NCI-H510A (cell line): ENCODE measurements around the gene DOCK11.
"Not testable (repeated sequence)": the region's sequence is repeated elsewhere in the genome, so short reads cannot be mapped to it uniquely, and the experiment has no call there.

Experiments
- DNase-seq: peaks from one replicate; lab custom pipeline; 2025; lab: John Stamatoyannopoulos, UW

DOCK11 gene

DNA sequence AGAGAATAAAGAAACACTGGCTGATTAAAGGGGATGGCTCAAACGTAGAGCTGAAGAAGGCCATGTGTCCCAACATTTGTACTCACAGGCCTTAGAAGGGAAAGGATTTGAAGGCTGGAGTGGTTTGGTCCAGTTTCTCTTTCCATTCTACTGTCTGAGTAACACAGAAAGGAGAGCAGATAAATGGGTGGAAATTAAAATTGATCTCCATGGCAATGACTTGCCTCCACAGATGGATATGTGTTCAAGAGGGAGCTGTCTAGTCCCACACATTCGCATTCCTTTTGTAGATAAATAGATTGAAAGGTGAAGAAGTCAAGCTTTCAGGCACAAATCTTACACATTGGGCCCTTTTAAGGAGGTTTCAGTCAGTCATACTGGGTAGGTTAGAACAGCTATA is 74.6 kb downstream of the DOCK11 start:
- DNase-seq = no peak

- no peak for DNase-seq
These were observed 76.2 kb downstream of the DOCK11 start for GRCh38 chrX:118571836-118572235.

DNA sequence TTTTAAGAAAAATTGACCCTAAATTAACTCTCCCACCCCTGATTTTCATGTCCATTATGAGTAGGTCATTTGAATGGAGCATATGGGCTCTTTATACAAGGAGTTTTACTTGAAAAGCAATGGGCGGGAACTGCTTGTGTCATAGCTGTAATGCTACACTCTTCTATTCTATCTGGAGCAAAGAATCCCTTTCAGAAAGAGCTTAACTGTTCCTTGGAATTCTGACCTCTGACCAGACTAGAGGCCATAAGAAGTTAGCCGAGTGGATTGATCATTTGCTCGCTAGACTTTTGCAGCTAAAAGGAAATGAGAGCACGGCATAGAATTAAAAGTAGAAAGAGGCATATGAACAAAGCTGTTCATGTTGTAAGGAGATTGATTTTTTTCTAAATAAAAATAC is 79.1 kb downstream of the DOCK11 start:
- no peak for DNase-seq

DNA sequence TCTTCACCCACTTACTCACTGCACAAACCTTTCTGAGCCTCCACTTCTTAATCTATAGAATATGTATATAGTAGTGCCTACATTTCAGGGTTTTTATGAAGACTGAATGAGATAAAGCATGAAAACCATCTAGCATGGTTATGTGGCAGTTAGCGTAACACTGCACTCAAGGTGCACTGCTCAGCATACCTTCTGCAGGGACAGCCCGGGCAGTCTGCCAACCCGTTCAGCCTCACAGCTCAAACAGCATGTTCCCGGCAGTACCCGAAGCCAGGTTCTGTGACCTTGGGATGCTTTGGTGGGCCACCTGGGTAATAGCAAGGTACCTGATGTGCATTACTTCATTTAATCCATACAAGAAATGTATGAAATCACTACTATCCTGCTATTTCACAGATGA is 81.4 kb downstream of the DOCK11 start:
- DNase-seq = no peak

- DNase-seq = no peak
These were observed 83.8 kb downstream of the DOCK11 start for GRCh38 chrX:118579417-118579816.

DNA sequence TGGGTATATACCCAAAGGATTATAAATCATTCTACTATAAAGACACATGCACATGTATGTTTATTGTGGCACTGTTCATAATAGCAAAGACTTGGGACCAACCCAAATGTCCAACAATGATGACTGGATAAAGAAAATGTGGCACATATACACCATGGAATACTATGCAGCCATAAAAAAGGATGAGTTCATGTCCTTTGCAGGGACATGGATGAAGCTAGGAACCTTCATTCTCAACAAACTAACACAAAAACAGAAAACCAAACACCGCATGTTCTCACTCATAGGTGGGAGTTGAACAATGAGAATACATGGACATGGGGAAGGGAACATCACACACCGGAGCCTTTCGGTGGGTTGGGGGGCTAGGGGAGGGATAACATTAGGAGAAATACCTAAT is 87.3 kb downstream of the DOCK11 start:
- not testable (repeated sequence) for DNase-seq

DNA sequence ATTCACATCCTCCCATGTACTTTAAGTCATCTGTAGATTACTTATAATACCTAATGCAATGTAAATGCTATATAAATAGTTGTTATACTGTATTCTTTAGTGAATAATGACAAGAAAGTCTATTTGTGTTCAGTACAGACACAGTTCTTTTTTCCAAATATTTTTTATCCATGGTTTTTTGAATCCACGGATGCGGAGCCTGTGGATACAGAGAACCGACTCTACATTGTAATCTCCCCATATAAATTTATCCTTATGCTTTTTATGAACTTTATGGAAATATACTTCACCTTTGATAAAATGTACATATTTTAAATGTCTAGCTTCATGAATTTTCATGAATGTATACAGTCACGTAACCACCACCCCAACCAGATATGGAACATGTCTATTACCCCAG is 88.2 kb downstream of the DOCK11 start:
- DNase-seq = no peak

GRCh38 chrX:118585296-118585695 is 89.7 kb downstream of the DOCK11 start:
- no peak for DNase-seq

DNA sequence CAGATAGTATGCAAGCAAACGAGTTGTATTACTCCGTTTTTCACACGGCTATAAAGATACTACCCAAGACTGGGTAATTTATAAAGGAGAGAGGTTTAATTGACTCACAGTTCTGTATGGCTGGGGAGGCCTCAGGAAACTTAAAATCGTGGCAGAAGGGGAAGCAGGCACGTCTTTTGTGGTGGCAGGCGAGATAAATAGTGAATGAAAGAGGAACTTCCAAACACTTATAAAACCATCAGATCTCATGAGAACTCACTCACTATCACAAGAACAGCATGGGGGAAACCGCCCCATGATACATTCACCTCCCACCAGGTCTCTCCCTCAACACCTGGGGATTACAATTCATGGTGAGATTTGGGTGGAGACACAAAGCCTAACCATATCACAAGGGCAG is 90.6 kb downstream of the DOCK11 start:
- not testable (repeated sequence) for DNase-seq

DNA sequence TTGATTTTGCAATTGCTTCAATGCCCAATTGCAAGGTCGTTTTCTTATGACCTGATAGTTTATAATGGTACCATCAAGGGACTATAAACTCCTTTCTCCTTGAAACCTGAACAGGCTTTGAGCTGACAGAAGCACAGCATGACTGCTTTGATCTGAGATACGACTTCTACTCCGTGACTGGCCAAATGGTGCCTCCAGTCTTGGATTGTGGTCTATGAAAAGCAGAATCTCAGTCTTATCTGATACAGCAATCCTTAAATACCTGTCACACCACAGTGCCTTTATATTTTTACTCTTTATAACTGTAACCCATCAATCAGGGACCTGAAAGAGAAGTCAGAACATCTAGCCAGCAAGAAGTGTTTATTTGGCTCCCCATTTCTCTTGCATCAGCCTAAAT is 93.1 kb downstream of the DOCK11 start:
- DNase-seq = no peak

- DNase-seq = no peak
These were observed 93.6 kb downstream of the DOCK11 start for GRCh38 chrX:118589227-118589626.

GRCh38 chrX:118593407-118593806 is 97.8 kb downstream of the DOCK11 start:
- no peak for DNase-seq

DNA sequence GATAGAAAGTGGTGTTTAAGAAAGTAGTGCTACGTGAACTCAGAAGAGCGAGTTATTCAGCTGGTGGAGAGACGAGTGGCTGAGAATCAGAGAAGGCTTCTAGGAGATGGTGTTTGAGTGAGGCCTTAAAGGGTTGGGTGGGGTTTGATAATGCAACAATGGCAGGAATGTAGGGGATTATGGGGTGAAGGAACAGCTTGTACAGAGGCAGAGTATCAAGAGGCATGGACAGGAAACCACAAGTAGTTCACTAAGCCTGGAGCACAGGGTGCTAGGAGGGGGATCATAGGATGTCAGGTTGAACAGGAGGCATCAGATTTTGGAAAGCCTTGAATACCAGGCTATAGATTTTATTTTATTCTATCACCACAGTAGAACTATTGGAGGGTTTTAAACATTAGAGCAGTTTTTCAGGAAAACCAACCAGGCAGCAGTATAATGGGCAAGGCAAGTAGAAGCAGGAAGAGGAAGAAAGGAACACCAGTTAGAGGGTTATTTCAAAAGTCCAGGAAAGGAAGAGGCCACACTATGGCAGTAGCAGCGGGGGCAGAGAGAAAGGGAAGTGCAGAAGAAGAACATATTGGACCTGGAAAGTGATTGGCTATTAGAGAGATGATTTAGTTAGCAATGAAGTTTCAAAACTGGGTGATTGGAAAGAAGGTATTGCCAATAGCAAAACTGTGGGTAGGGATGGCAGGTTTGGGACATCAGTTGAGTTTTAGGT is 99.2 kb downstream of the DOCK11 start:
- DNase-seq = no peak

DNA sequence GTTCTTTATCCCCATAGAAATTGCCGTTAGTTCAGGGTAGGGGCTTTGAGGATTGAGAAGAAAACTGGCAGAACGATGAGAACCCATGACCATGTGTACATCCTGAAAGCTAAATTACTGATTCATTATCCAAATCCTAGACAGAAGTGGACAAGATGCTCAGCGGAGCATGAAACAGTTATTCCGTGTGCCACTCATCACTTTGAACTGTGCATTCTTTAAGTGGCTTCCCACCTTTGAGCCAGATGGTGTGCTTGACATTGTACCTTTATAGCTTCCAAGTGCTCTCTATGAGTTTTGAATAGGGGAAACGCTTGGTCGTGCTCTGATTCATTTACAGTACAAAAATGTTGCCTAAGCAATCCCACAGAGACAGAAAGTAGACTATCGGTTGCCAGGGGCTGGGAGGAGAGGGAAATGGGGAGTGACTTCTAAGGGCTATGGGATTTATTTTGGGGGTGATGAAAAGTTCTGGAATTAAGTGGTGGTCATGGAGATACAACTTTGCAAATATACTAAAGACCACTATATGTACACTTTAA is 100.0 kb downstream of the DOCK11 start:
- DNase-seq = no peak

DNA sequence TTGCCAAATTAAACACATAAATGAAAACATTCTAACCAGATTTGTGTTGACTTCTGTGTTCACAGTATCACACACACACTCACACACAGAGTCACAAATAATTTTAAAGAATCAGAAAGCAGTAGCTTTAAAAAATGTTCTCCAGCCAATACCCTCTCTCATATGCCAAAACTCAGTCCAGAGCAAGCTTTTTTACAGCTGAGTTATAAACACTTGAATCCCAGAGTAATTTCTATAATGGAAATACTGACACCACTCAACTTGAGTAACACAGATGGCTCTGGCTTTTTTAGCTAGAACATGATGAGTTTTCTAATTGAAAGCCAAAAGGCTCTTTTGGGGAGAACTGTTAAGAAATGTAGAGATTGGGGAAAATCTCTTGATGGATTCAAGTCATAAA is 100.8 kb downstream of the DOCK11 start:
- DNase-seq = no peak

DNA sequence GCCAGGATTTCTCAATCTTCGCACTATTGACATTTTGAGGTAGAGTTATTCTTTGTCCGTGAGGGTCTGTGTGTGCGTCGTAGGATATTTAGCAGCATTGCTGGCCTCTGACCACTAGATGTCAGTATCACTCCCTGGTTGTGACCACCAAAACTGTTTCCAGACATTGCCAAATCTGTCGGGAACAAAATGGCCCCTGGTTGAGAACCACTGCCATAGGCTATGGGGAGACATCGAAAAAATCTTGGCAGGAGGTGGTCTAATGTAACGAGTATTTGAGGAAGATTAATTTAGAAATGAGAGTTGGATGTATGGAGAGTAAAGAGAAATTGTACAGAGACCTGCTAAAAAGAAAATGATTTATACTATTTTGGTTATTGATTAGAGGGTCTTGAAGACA is 108.4 kb downstream of the DOCK11 start:
- DNase-seq = peak; percentile 4

GRCh38 chrX:118612290-118612689 is 116.7 kb downstream of the DOCK11 start:
- no peak for DNase-seq

- DNase-seq = no peak
These were observed 118.5 kb downstream of the DOCK11 start for GRCh38 chrX:118614150-118614549.

DNA sequence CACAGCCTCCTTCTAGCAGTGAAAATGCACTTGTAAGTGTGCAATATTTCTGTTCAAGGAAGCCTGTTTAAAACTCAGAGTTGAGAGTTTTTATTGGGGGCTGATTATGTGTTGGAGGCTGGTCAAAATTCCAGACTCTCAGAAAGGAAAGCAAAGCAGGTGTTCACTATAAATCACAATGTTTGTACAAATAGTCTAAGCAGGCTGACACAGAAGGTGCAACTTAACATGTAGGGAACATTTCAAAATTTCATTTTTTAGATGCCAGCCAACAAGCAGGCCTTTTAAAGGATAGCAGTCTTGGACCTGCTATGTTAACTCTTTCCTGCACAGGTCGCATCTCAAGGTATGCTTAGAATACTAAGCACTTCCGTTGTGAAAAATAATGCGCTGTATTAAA is 119.5 kb downstream of the DOCK11 start:
- no peak for DNase-seq

DNA sequence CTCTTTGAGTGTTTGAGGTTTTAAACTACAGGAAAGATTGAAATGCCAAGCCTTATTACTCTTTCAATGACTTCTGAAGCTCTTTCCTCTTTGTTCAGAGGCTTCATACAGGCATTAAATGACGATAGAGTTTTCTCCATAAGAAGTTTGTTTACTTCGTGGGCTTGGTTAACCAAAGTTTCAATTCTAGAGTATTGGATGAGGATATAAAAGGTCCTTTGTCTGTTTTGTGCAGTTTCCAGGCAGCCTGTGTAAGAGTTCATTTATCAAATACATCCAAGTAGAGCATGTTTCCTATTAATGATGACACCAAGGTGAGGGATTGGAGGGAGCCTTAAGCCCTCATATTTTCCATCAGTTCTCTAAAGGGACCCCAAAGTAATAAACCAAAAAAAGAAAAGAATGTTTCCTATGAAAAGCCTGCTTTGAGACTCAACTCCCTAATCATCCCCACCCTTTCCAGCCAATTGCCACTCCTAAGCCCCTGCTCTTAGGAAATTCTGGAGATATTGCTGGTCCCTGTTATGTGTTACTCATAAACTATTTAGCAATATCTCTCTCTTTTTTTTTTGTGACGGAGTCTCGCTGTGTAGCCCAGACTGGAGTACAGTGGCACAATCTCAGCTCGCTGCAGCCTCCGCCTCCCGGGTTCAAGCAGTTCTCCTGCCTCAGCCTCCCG is 125.6 kb downstream of the DOCK11 start:
- no peak for DNase-seq

DNA sequence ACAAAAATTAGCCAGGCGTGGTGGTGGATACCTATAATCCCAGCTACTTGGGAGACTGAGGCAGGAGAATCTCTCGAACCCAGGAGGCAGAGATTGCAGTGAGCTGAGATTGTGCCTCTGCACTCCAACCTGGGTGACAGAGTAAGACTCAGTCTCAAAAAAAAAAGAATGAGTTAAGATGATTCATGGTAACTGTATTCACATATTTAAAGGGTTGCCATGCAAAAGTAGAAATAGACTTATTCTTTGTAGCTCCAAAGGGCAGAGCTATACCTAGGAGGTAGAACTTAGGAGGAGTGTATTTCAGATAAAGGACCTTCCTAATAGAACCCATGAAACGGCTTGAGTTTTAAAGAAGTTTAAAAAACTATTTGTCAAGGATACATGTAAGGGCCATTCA is 127.4 kb downstream of the DOCK11 start:
- no peak for DNase-seq

- no peak for DNase-seq
These were observed 130.7 kb downstream of the DOCK11 start for GRCh38 chrX:118626346-118626745.

- DNase-seq = no peak
These were observed 131.6 kb downstream of the DOCK11 start for GRCh38 chrX:118627084-118627758.
